ENCODE data around the gene PCARE. TPM values are rescaled to one million over a fixed set of nuclear protein-coding genes. Genes with fewer than 3 reads are reported as not detected.
A peak's percentile ranks its signal among the peaks of the same experiment; 100 is the strongest.
"Not testable (repeated sequence)": the region's sequence is repeated elsewhere in the genome, so short reads cannot be mapped to it uniquely, and the experiment has no call there.

Gene PCARE
- total and polyA plus RNA-seq, 2 donors (not counting 1 experiment from before 2014, with no cell fraction given), result not detected

DNA sequence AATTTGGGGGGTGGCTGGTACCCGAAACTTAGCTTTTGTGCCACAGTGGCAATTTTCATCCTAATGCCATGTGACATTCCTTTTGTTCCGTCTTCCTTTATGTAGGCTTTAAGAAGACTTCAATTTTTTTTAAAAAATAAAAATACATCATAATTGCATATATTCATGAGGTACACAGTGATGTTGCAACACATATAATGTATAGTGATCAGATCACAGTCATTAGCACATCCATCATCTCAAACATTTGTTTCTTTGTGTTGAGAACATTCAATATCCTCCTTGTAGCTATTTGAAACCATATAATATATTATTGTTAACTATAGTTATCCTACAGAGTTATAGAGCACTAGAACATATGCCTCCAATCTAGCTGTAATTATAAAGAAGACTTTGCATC lies 34.9 kb upstream of the PCARE start:
- H3K4me2 ChIP-seq (ENCODE audit: extremely low read depth, insufficient read depth, low read length), result no peak overlapping the region
- H3K4me1 ChIP-seq (ENCODE audit: control insufficient read depth, extremely low read depth, insufficient read depth, low read length), result peaks cover 7% of the 10 kb centered on the region
- no peaks in the 10 kb centered on the region for H3K9me3 ChIP-seq (ENCODE audit: control insufficient read depth, insufficient read depth, low read depth, low read length)
- H3K4me3 ChIP-seq (replicated peaks in 1 of 4; ENCODE audit: control extremely low read depth in 1 of 4, insufficient read depth in 1 of 4, low read depth in 3 of 4, low read length in 4 of 4), result no peak overlapping the region
- no peaks in the 10 kb centered on the region for H4K20me1 ChIP-seq (ENCODE audit: control insufficient read depth, extremely low read depth, insufficient read depth, low read length)
- no peak overlapping the region for H3K9ac ChIP-seq (ENCODE audit: insufficient read depth, low read length)
- TF ChIP-seq, protein P1, sequence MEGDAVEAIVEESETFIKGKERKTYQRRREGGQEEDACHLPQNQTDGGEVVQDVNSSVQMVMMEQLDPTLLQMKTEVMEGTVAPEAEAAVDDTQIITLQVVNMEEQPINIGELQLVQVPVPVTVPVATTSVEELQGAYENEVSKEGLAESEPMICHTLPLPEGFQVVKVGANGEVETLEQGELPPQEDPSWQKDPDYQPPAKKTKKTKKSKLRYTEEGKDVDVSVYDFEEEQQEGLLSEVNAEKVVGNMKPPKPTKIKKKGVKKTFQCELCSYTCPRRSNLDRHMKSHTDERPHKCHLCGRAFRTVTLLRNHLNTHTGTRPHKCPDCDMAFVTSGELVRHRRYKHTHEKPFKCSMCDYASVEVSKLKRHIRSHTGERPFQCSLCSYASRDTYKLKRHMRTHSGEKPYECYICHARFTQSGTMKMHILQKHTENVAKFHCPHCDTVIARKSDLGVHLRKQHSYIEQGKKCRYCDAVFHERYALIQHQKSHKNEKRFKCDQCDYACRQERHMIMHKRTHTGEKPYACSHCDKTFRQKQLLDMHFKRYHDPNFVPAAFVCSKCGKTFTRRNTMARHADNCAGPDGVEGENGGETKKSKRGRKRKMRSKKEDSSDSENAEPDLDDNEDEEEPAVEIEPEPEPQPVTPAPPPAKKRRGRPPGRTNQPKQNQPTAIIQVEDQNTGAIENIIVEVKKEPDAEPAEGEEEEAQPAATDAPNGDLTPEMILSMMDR (conservative IDR thresholded peaks at IDR 0.05 in 1 of 2, IDR thresholded peaks at IDR 0.05 in 1 of 2; ENCODE audit: low read depth in 1 of 2, low read length in 2 of 2), result no peak
- TF ChIP-seq EZH2 (IDR thresholded peaks at IDR 0.05; ENCODE audit: low read length, missing control alignments), result no peak
- H3K27ac ChIP-seq (ENCODE audit: insufficient read depth, low read length), result no peak overlapping the region
- no peak overlapping the region for H2AFZ ChIP-seq (ENCODE audit: low read length)
- DNase-seq (ENCODE audit: low read depth in 2 of 2), result no peak
- no peaks in the 10 kb centered on the region for H3K36me3 ChIP-seq (ENCODE audit: control insufficient read depth, insufficient read depth, low read length)
- H3K79me2 ChIP-seq (ENCODE audit: control insufficient read depth, insufficient read depth, low read length), result no peaks in the 10 kb centered on the region
- no peaks in the 10 kb centered on the region for H3K27me3 ChIP-seq (ENCODE audit: control insufficient read depth, insufficient read depth, low read length)

DNA sequence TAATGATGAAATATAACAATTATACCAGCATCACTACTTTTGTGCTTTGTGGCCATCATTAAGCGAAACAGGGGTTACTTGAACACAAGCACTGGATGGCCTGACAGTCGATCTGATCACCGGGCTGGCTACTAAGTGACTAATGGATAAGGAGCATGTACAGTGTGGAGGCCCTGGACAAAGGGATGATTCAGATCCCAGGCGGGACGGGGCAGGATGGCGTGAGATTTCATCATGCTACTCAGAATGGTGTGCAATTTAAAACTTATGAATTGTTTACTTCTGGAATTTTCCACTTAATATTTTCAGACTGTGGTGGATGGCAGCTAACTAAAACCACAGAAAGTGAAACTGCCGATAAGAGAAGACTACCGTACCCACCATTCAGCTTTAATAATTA lies 33.9 kb upstream of the PCARE start:
- H3K27ac ChIP-seq (ENCODE audit: insufficient read depth, low read length), result peak overlapping the region; percentile 56
- TF ChIP-seq EZH2 (IDR thresholded peaks at IDR 0.05; ENCODE audit: low read length, missing control alignments), result no peak
- TF ChIP-seq, protein P1 (conservative IDR thresholded peaks at IDR 0.05 in 1 of 2, IDR thresholded peaks at IDR 0.05 in 1 of 2; ENCODE audit: low read depth in 1 of 2, low read length in 2 of 2), result no peak
- H4K20me1 ChIP-seq (ENCODE audit: control insufficient read depth, extremely low read depth, insufficient read depth, low read length), result no peaks in the 10 kb centered on the region
- peak; percentile 96 for DNase-seq (ENCODE audit: low read depth in 2 of 2)
- no peaks in the 10 kb centered on the region for H3K79me2 ChIP-seq (ENCODE audit: control insufficient read depth, insufficient read depth, low read length)
- no peak overlapping the region for H3K4me2 ChIP-seq (ENCODE audit: extremely low read depth, insufficient read depth, low read length)
- H3K9me3 ChIP-seq (ENCODE audit: control insufficient read depth, insufficient read depth, low read depth, low read length), result no peaks in the 10 kb centered on the region
- no peaks in the 10 kb centered on the region for H3K4me1 ChIP-seq (ENCODE audit: control insufficient read depth, extremely low read depth, insufficient read depth, low read length)
- H2AFZ ChIP-seq (ENCODE audit: low read length), result no peak overlapping the region
- no peaks in the 10 kb centered on the region for H3K27me3 ChIP-seq (ENCODE audit: control insufficient read depth, insufficient read depth, low read length)
- peak overlapping the region in 1 of 4 experiments; percentile 7 for H3K4me3 ChIP-seq (replicated peaks in 1 of 4; ENCODE audit: control extremely low read depth in 1 of 4, insufficient read depth in 1 of 4, low read depth in 3 of 4, low read length in 4 of 4)
- H3K36me3 ChIP-seq (ENCODE audit: control insufficient read depth, insufficient read depth, low read length), result no peaks in the 10 kb centered on the region
- no peak overlapping the region for H3K9ac ChIP-seq (ENCODE audit: insufficient read depth, low read length)

DNA sequence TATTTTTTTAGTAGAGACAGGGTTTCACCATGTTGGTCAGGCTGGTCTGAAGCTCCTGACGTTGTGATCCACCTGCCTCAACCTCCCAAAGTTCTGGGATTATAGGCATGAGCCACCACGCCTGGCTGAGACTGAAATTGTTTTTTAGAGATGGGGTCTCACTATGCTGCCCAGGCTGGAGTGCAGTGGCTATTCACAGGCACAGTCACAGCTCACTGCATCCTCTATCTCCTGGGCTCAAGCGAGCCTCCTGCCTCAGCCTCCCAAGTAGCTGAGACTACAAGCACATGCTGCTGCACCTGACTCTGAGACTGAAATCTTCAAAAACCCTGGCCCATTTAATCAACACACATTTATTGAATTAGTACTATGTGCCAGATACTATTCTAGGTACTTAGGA lies 33.2 kb upstream of the PCARE start:
- H3K9me3 ChIP-seq (ENCODE audit: control insufficient read depth, insufficient read depth, low read depth, low read length); H3K4me1 ChIP-seq (ENCODE audit: control insufficient read depth, extremely low read depth, insufficient read depth, low read length); H3K9ac ChIP-seq (ENCODE audit: insufficient read depth, low read length); H3K4me3 ChIP-seq (replicated peaks in 1 of 4; ENCODE audit: control extremely low read depth in 1 of 4, insufficient read depth in 1 of 4, low read depth in 3 of 4, low read length in 4 of 4); H2AFZ ChIP-seq (ENCODE audit: low read length); H3K36me3 ChIP-seq (ENCODE audit: control insufficient read depth, insufficient read depth, low read length); H3K79me2 ChIP-seq (ENCODE audit: control insufficient read depth, insufficient read depth, low read length); H3K4me2 ChIP-seq (ENCODE audit: extremely low read depth, insufficient read depth, low read length); H3K27me3 ChIP-seq (ENCODE audit: control insufficient read depth, insufficient read depth, low read length); H4K20me1 ChIP-seq (ENCODE audit: control insufficient read depth, extremely low read depth, insufficient read depth, low read length); H3K27ac ChIP-seq (ENCODE audit: insufficient read depth, low read length); DNase-seq (ENCODE audit: low read depth in 2 of 2): not testable (repeated sequence)

All from fibroblast of lung (primary cell).